HG02943 (cell line): Measurements from ENCODE around the gene NGEF.
"Not testable (repeated sequence)": the region's sequence is repeated elsewhere in the genome, so short reads cannot be mapped to it uniquely, and the experiment has no call there.

Source experiments
- ATAC-seq: cut with Tn5 transposase; IDR thresholded peaks from one replicate; pipeline ENCODE4 v1.9.1; 2021; ENCODE audit warnings: mild to moderate bottlenecking, low read depth, moderate library complexity; ENCODE audit not compliant: unreplicated experiment

The NGEF gene

GRCh38 chr2:232906867-232907717 lies 106.0 kb downstream of the NGEF start:
- ATAC-seq, result not testable (repeated sequence)

GRCh38 chr2:232903989-232904388 lies 109.1 kb downstream of the NGEF start:
- no peak for ATAC-seq

- ATAC-seq, result no peak
Measured at GRCh38 chr2:232901736-232902578, 111.1 kb downstream of the NGEF start.

GRCh38 chr2:232900811-232901735 lies 112.0 kb downstream of the NGEF start:
- no peak for ATAC-seq

GRCh38 chr2:232898592-232899543 lies 114.2 kb downstream of the NGEF start:
- no peak for ATAC-seq

GRCh38 chr2:232897598-232898408 lies 115.3 kb downstream of the NGEF start:
- ATAC-seq, result no peak

GRCh38 chr2:232896720-232897597 lies 116.1 kb downstream of the NGEF start:
- ATAC-seq, result no peak

GRCh38 chr2:232896111-232896510 lies 116.9 kb downstream of the NGEF start:
- no peak for ATAC-seq

GRCh38 chr2:232894746-232895145 lies 118.3 kb downstream of the NGEF start:
- ATAC-seq, result no peak

- ATAC-seq, result no peak
Measured at GRCh38 chr2:232894251-232894650, 118.8 kb downstream of the NGEF start.

GRCh38 chr2:232893834-232894233 lies 119.2 kb downstream of the NGEF start:
- no peak for ATAC-seq

- ATAC-seq, result no peak
Measured at GRCh38 chr2:232892843-232893242, 120.2 kb downstream of the NGEF start.

- no peak for ATAC-seq
Measured at GRCh38 chr2:232892221-232892620, 120.8 kb downstream of the NGEF start.

GRCh38 chr2:232891621-232892071 lies 121.4 kb downstream of the NGEF start:
- no peak for ATAC-seq

GRCh38 chr2:232890896-232891601 lies 122.0 kb downstream of the NGEF start:
- no peak for ATAC-seq

GRCh38 chr2:232890536-232890895 lies 122.5 kb downstream of the NGEF start:
- no peak for ATAC-seq

GRCh38 chr2:232889876-232890401 lies 123.1 kb downstream of the NGEF start:
- ATAC-seq, result no peak
